ENCODE data around the gene RTL5. TPM values are rescaled to one million over a fixed set of nuclear protein-coding genes. Genes with fewer than 3 reads are reported as not detected.

Gene RTL5
- total RNA-seq, 1 donor from 2014 or later = 4.4 TPM

DNA sequence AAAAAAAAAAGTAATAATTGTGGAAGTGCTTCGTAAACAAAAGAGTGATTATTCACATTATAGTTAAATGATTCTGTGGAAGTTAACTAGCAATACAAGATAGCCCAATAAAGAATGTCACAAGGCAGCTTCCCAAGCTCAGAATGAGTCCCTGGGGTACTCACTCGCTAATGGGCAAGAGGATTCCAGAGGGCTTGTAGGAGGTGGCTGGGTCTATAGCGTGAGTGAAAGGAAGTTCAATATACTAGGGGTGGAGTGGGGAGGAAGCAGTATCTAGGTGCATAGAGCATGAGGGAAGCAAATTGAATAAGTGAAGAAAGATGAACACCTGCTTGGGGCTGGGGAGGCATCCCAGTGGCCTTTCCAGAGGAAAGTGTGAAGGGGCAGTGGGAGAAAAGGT is 42.5 kb downstream of the RTL5 start:
- DNase-seq (ENCODE audit: extremely low spot score in 2 of 2) = no peak
- Histone ChIP-seq H3K36me3 (no peaks in the 10 kb centered on the region), H3K9me3 (no peaks in the 10 kb centered on the region), H3K27me3 (no peaks in the 10 kb centered on the region), H3K4me3 (no peak overlapping the region), H3K27ac (no peak overlapping the region), H3K4me1 (no peaks in the 10 kb centered on the region)
- TF ChIP-seq POLR2A (IDR thresholded peaks at IDR 0.05) (no peak), POLR2AphosphoS5 (IDR thresholded peaks at IDR 0.05; ENCODE audit: insufficient read depth in 1 of 2, low read depth in 1 of 2) (no peak)
- TF ChIP-seq, protein P1, sequence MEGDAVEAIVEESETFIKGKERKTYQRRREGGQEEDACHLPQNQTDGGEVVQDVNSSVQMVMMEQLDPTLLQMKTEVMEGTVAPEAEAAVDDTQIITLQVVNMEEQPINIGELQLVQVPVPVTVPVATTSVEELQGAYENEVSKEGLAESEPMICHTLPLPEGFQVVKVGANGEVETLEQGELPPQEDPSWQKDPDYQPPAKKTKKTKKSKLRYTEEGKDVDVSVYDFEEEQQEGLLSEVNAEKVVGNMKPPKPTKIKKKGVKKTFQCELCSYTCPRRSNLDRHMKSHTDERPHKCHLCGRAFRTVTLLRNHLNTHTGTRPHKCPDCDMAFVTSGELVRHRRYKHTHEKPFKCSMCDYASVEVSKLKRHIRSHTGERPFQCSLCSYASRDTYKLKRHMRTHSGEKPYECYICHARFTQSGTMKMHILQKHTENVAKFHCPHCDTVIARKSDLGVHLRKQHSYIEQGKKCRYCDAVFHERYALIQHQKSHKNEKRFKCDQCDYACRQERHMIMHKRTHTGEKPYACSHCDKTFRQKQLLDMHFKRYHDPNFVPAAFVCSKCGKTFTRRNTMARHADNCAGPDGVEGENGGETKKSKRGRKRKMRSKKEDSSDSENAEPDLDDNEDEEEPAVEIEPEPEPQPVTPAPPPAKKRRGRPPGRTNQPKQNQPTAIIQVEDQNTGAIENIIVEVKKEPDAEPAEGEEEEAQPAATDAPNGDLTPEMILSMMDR (IDR thresholded peaks at IDR 0.05) = no peak
- intact Hi-C loops (cut with DNase I) = no loop called here

DNA sequence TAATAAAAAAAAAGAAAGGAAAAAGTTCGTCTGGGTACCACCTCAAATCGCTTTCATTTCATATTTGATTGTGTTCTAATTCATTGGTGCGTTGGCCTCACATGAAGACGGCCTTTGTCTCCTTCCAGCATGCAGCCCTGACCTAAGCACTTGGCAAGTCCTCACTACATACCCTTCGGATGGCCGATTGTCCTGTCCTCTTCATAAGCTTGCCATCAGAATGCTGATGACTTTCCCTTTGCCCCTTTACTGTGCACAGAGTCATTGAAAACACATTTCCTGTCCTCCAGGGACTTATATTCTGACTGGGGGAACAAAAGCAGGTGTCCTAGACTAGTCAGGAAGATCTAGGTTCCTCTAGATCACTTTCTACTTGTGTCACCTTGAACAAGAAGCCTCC is 43.0 kb downstream of the RTL5 start:
- DNase-seq (ENCODE audit: extremely low spot score in 2 of 2) = no peak
- Histone ChIP-seq H3K27ac (no peak overlapping the region), H3K4me3 (no peak overlapping the region), H3K4me1 (no peaks in the 10 kb centered on the region), H3K9me3 (no peaks in the 10 kb centered on the region), H3K27me3 (no peaks in the 10 kb centered on the region), H3K36me3 (no peaks in the 10 kb centered on the region)
- intact Hi-C loops (cut with DNase I) = no loop called here
- TF ChIP-seq POLR2A (IDR thresholded peaks at IDR 0.05) = no peak
- TF ChIP-seq POLR2AphosphoS5 (IDR thresholded peaks at IDR 0.05; ENCODE audit: insufficient read depth in 1 of 2, low read depth in 1 of 2) = no peak
- TF ChIP-seq, protein P1 (IDR thresholded peaks at IDR 0.05) = no peak

DNA sequence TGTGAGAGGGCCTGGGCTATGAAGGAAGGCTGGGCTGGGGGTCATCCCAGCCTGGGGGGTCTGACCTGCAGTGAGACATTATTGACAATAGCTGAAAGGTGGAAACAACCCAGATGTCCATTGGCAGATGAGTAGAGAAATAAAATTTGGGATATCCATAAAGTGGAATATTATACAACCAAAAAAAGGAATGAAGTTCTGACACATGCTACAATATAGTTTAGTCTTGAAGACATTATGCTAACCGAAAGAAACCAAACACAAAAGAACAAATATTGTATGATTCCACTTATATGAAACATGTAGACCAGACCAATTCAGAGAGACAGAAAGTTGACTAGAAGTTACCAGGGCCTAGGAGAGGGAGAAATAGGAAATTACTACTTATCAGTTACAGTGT is 44.7 kb downstream of the RTL5 start:
- H3K9me3 ChIP-seq = no peaks in the 10 kb centered on the region
- no peak overlapping the region for H3K4me3 ChIP-seq
- H3K36me3 ChIP-seq = no peaks in the 10 kb centered on the region
- H3K27me3 ChIP-seq = no peaks in the 10 kb centered on the region
- H3K4me1 ChIP-seq = no peaks in the 10 kb centered on the region
- no peak for DNase-seq (ENCODE audit: extremely low spot score in 2 of 2)
- no peak overlapping the region for H3K27ac ChIP-seq
- intact Hi-C loops (cut with DNase I) = no loop called here
- TF ChIP-seq, protein P1 (IDR thresholded peaks at IDR 0.05) = no peak
- TF ChIP-seq POLR2A (IDR thresholded peaks at IDR 0.05) (no peak), POLR2AphosphoS5 (IDR thresholded peaks at IDR 0.05; ENCODE audit: insufficient read depth in 1 of 2, low read depth in 1 of 2) (no peak)

DNA sequence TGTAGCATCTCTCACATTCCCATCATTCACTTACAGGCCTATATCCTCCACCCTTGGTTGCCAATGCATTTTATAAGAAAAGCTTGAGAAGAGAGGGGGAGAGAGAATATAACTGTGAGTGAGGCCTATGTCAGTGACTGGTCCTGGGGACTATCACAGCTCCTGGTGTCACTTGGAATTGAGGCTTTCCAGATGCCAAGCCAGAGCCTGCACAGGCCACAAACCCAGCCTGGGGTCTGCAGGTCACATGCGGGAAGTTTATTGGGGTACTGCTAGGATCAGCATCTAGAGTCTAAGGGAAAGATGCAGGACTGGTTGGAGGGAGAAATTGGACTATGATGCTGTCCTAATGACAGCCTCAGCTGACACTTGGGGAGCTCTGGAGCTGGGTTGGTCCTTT is 47.6 kb downstream of the RTL5 start:
- Histone ChIP-seq H3K27ac (no peak overlapping the region), H3K36me3 (no peaks in the 10 kb centered on the region), H3K4me3 (no peak overlapping the region), H3K9me3 (no peaks in the 10 kb centered on the region), H3K4me1 (no peaks in the 10 kb centered on the region), H3K27me3 (no peaks in the 10 kb centered on the region)
- DNase-seq (ENCODE audit: extremely low spot score in 2 of 2) = no peak
- intact Hi-C loops (cut with DNase I) = no loop called here
- no peak for TF ChIP-seq POLR2A (IDR thresholded peaks at IDR 0.05)
- TF ChIP-seq, protein P1 (IDR thresholded peaks at IDR 0.05) = no peak
- TF ChIP-seq POLR2AphosphoS5 (IDR thresholded peaks at IDR 0.05; ENCODE audit: insufficient read depth in 1 of 2, low read depth in 1 of 2) = no peak

DNA sequence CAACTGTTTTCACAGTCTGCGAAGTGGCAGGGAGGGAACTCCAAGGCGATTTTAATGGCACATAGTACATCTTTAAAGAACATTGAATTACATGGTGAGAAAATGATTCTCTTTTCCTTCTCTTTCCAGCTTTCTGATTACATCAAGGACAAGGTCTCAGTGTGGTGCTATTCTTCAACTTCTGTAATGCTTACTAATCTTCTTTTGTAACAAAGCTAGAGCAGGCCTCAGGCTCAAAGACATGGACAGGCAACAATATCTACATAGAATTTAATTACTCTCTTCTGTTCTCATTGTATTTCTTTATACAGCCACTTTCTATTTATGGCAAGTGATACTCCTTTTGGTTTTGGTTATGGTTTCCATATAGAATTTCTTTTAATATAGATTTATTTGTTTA is 48.4 kb downstream of the RTL5 start:
- intact Hi-C loops (cut with DNase I) = no loop called here
- Histone ChIP-seq H3K27ac (no peak overlapping the region), H3K9me3 (no peaks in the 10 kb centered on the region), H3K27me3 (no peaks in the 10 kb centered on the region), H3K36me3 (no peaks in the 10 kb centered on the region), H3K4me3 (no peak overlapping the region), H3K4me1 (no peaks in the 10 kb centered on the region)
- no peak for TF ChIP-seq POLR2AphosphoS5 (IDR thresholded peaks at IDR 0.05; ENCODE audit: insufficient read depth in 1 of 2, low read depth in 1 of 2)
- TF ChIP-seq, protein P1 (IDR thresholded peaks at IDR 0.05) = no peak
- TF ChIP-seq POLR2A (IDR thresholded peaks at IDR 0.05) = no peak
- no peak for DNase-seq (ENCODE audit: extremely low spot score in 2 of 2)
